ENCODE data around the gene EPS8L2.

The EPS8L2 gene

DNA sequence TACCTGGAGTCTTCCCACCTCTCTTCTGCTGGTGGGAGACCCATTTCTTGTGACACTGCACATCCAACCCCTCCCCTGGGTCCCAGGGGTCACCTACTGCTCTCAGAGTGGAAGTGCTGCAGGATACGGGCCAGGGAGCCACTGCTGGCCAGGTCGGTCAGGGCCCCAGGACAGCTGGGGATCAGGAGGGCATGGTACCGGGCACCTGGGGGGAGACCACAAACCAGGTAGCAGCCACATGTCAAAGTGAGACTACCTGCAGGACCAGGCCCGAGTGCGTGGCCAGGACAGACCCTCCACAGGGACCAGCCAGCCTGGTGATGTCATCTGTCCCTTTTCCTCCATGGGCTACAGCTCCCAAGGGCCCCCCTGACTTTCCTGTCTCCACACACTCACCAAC, 67.4 kb downstream of the EPS8L2 start:
- no peak for DNase-seq (ENCODE audit: extremely low read depth in 1 of 2, low read depth in 1 of 2)

DNA sequence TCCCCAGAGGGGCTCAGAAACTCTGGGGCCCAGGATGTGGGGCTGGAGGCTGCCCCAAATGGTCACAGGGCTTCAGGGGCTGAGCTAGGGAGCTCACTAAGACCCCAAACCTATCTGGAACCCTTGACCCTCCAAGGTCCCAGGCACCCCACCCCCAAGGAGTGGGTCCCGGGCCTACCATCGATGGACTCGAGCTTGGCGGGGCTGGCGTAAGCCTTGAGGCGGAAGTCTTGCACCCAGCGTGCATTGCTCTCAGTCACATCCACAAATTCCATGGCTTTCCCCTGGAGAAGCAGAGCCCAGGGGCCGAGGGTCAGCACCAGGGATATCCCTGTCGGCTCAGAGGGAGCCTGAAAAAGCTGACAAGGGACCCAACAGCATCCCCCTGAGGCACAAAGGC, 67.8 kb downstream of the EPS8L2 start:
- DNase-seq (ENCODE audit: extremely low read depth in 1 of 2, low read depth in 1 of 2), result no peak

DNA sequence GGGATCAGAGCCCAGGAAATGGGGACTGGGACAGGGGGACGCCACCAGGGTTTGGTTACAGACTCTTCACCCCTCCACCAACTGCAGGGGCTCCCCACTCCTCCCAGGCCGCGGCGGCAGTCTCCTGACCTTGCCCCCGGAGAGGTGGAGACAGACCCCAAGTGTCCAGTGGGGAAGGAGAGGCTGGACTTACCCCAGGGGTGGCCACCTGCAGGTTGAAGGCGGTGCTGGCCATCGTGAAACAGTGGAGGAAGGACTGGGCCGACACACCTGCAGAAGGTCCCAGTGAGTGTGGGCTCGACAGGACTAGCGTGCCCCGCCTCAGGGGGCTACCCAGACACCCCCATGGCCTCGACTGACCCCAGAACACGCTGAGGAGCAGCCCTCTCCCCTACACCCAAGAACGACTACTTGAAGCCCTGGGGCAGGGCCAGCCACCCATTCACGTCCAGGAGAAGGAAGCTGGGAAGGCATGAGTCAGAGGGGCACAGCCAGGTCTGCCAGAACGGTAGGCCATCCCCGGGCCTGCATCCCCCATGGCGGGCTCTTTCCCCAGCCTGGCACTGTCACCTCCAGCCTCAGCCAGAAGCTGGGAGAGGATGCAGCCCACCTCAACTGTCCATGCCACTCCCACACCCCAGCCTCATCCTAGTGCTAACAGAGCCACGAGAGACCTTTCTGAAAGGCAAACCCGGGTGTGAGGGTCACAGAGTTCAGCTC, 69.0 kb downstream of the EPS8L2 start:
- DNase-seq (ENCODE audit: extremely low read depth in 1 of 2, low read depth in 1 of 2), result no peak

DNA sequence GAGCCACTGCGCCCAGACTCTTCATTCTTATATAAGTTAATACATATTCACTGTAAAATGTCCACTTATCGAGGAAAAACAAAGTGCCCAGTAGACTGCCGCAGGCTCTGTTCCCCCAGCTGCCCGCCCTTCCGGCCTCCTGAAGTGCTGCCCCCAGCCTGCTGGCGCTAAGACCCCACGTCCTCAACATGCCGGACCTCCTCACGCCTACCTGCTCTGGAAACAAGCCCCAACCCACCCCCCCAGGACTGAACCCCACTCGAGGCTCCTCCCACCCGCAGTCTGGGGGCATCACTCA, 70.2 kb downstream of the EPS8L2 start:
- no peak for DNase-seq (ENCODE audit: extremely low read depth in 1 of 2, low read depth in 1 of 2)

DNA sequence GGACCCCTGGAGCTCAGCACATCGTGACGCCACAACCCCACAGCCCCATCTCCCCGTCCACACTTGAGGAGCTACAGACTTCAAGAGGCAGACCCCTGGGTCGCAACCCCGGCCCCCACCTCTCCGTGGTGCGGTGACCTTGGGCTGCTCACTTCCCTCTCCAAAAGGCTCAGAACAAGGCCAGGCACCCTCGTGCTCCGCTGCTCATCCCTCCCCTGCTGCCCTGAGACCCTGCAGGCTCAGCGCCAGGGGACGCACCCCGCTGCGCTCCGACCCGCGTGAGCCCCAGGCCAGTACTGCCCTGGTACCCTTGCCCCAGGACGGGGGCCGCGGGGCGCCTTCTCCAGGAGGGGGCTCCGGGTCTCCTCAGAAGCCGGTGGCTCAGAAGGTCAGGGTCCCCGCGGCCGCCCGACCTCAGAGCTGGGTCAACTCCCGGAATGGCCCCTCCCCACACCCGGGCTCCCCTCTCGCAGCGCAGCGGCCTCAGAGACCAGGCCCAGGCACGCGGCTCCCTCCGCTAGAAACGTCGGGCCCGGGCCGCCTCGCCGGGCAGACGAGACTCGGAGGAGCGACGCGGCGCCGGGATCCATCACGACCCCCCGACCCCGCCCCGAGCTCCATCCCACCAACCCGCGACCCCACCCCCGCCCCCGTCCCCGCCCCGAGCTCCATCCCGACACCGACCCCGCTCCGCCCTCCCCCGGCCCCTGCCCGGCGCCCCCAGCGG, 70.7 kb downstream of the EPS8L2 start:
- no peak for DNase-seq (ENCODE audit: extremely low read depth in 1 of 2, low read depth in 1 of 2)
